ENCODE measurements around the gene SLC19A2. TPM values are rescaled to one million over a fixed set of nuclear protein-coding genes. Genes with fewer than 3 reads are reported as not detected.

The SLC19A2 gene
- total RNA-seq, 1 experiment from 2014 or later, result 12.8 TPM

DNA sequence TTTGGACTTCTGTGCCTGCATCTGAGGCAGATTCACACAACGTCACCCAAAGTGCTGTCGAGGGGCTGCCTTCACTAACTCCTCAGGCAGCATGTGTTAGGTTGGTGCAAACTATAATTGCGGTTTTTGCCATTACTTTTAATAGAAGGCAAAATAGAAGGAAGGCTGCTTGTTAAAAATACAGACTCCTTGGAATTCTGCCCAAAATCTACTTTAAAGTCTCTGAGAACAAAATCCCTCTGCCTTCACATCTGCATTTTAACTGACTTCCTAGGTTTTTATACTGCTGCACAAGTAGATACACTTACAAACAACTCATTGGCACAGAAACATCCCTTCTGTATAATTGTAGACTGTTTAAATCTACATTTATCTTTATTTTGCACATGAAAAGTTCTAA, 41.3 kb upstream of the SLC19A2 start:
- no peak overlapping the region for H2BK20ac ChIP-seq (ENCODE audit: low read depth, low read length, poor library complexity, severe bottlenecking)
- peaks cover 6% of the 10 kb centered on the region; the same call in 1 of the 2 replicates for H3K4me1 ChIP-seq (ENCODE audit: insufficient read depth, low read length)
- no peak overlapping the region for H3K9ac ChIP-seq (ENCODE audit: extremely low read depth, insufficient read length, low read length)
- no CpG with 5 or more reads among the region's 3 CpGs for WGBS (ENCODE audit: extremely low coverage, insufficient read length, low lambda C conversion rate)
- H2BK12ac ChIP-seq (ENCODE audit: insufficient read length, low read depth, low read length), result no peak overlapping the region
- H3T11ph ChIP-seq (ENCODE audit: low read length), result no peak overlapping the region
- H3K14ac ChIP-seq (ENCODE audit: insufficient read depth, low read length), result no peak overlapping the region
- H3K79me2 ChIP-seq (ENCODE audit: insufficient read depth, low read length), result no peaks in the 10 kb centered on the region
- no peak overlapping the region for H2BK120ac ChIP-seq (ENCODE audit: low read depth, low read length, poor library complexity, severe bottlenecking)
- no peaks in the 10 kb centered on the region for H3K9me3 Mint-ChIP-seq
- no peak overlapping the region for H3K27ac ChIP-seq (ENCODE audit: insufficient read length, low read depth, low read length)
- H2AK5ac ChIP-seq (ENCODE audit: insufficient read length, low read length), result no peak overlapping the region
- no peak overlapping the region for H3K4me2 ChIP-seq (ENCODE audit: insufficient read depth, insufficient read length, low read length)
- H3K27me3 ChIP-seq (ENCODE audit: insufficient read depth, low read length), result no peaks in the 10 kb centered on the region
- H4K91ac ChIP-seq (ENCODE audit: insufficient read length, low read depth, low read length), result no peak overlapping the region
- no peak overlapping the region for H3K27ac Mint-ChIP-seq
- no peak overlapping the region for H3K4ac ChIP-seq (ENCODE audit: low read depth, low read length)
- H2BK5ac ChIP-seq (ENCODE audit: insufficient read length, low read length), result no peak overlapping the region
- no peak overlapping the region for H2AFZ ChIP-seq (ENCODE audit: low read length)
- peaks cover 27 to 42% of the 10 kb centered on the region in 2 experiments for H3K4me1 Mint-ChIP-seq
- no peak overlapping the region for H3K56ac ChIP-seq (ENCODE audit: insufficient read length, low read depth, low read length)
- no peak overlapping the region for H3K23ac ChIP-seq (ENCODE audit: insufficient read length, low read depth, low read length)
- H3K27me3 Mint-ChIP-seq (ENCODE audit: low read depth), result no peaks in the 10 kb centered on the region
- DNase-seq, result no peak
- H4K8ac ChIP-seq (replicated peaks; ENCODE audit: insufficient read length, low read depth, low read length), result no peak overlapping the region
- H4K5ac ChIP-seq (ENCODE audit: insufficient read length, low read depth, low read length), result no peak overlapping the region
- H3K79me1 ChIP-seq (ENCODE audit: insufficient read depth, low read depth, low read length, poor library complexity, severe bottlenecking), result no peaks in the 10 kb centered on the region
- H3K4me3 Mint-ChIP-seq, result no peak overlapping the region
- H3K23me2 ChIP-seq (ENCODE audit: insufficient read length, low read depth, low read length, poor library complexity, severe bottlenecking), result no peaks in the 10 kb centered on the region
- H3K36me3 Mint-ChIP-seq (ENCODE audit: insufficient read depth in 1 of 3, low read depth in 3 of 3), result no peaks in the 10 kb centered on the region
- H2BK15ac ChIP-seq (ENCODE audit: low read depth, low read length), result no peak overlapping the region
- no peaks in the 10 kb centered on the region for H4K20me1 ChIP-seq (ENCODE audit: control insufficient read depth, insufficient read depth, insufficient read length)
- no peaks in the 10 kb centered on the region for H3K9me3 ChIP-seq (ENCODE audit: control insufficient read depth, low read depth, low read length)
- TF ChIP-seq, protein P1, sequence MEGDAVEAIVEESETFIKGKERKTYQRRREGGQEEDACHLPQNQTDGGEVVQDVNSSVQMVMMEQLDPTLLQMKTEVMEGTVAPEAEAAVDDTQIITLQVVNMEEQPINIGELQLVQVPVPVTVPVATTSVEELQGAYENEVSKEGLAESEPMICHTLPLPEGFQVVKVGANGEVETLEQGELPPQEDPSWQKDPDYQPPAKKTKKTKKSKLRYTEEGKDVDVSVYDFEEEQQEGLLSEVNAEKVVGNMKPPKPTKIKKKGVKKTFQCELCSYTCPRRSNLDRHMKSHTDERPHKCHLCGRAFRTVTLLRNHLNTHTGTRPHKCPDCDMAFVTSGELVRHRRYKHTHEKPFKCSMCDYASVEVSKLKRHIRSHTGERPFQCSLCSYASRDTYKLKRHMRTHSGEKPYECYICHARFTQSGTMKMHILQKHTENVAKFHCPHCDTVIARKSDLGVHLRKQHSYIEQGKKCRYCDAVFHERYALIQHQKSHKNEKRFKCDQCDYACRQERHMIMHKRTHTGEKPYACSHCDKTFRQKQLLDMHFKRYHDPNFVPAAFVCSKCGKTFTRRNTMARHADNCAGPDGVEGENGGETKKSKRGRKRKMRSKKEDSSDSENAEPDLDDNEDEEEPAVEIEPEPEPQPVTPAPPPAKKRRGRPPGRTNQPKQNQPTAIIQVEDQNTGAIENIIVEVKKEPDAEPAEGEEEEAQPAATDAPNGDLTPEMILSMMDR (conservative IDR thresholded peaks at IDR 0.05), result no peak
- H3K18ac ChIP-seq (ENCODE audit: insufficient read length, low read depth, low read length), result no peak overlapping the region

Data from H9 (cell line).